Astrocyte (in vitro differentiated cells and primary cell): ENCODE data around the gene CNIH3. TPM values are rescaled to one million over a fixed set of nuclear protein-coding genes. Genes with fewer than 3 reads are reported as not detected.
"Not testable (repeated sequence)": the region's sequence is repeated elsewhere in the genome, so short reads cannot be mapped to it uniquely, and the experiment has no call there.

Experiments
- DNase-seq: peaks from one replicate; pipeline ENCODE4 v3.0.0-alpha.2; 2010; ENCODE audit warnings: low read depth
- FAIRE-seq: peaks from 2 replicates; lab custom pipeline; 2011; peaks lifted over from hg19 to GRCh38; lab: Jason Lieb, UNC
- H2AFZ ChIP-seq: 2 replicates; pipeline ENCODE4 v1.6.0; 2012; ENCODE audit warnings: low read depth, low read length, inconsistent platforms
- H3K27ac ChIP-seq: 2 replicates; pipeline ENCODE4 v1.5.1; 2011; ENCODE audit warnings: low read depth, low read length, inconsistent platforms
- H3K27me3 ChIP-seq: 2 replicates; pipeline ENCODE4 v1.6.0; 2011; ENCODE audit warnings: low read length, inconsistent platforms; ENCODE audit not compliant: insufficient read depth
- H3K36me3 ChIP-seq: 2 replicates; pipeline ENCODE4 v1.5.1; 2011; ENCODE audit warnings: low read length, inconsistent platforms; ENCODE audit not compliant: insufficient read depth
- H3K4me1 ChIP-seq: 2 replicates; pipeline ENCODE4 v1.5.1; 2011; ENCODE audit warnings: low read length, inconsistent platforms; ENCODE audit not compliant: insufficient read depth
- H3K4me2 ChIP-seq: 2 replicates; pipeline ENCODE4 v1.6.0; 2012; ENCODE audit warnings: low read length, inconsistent platforms
- H3K4me3 ChIP-seq: 2 replicates; pipeline ENCODE4 v1.5.1; 2011; ENCODE audit warnings: low read depth, mild to moderate bottlenecking, low read length, inconsistent platforms; ENCODE audit not compliant: insufficient read depth
- H3K79me2 ChIP-seq: 2 replicates; pipeline ENCODE4 v1.6.0; 2012; ENCODE audit warnings: mild to moderate bottlenecking, low read length, inconsistent platforms; ENCODE audit not compliant: insufficient read depth
- H3K9ac ChIP-seq: 2 replicates; pipeline ENCODE4 v1.6.0; 2012; ENCODE audit warnings: mild to moderate bottlenecking, low read length, inconsistent platforms
- H3K9me3 ChIP-seq: 2 replicates; pipeline ENCODE4 v1.5.1; 2012; ENCODE audit warnings: low read depth, mild to moderate bottlenecking, low read length, inconsistent platforms; ENCODE audit not compliant: insufficient read depth
- H4K20me1 ChIP-seq: 2 replicates; pipeline ENCODE4 v1.6.0; 2012; ENCODE audit warnings: low read length, inconsistent platforms; ENCODE audit not compliant: insufficient read depth
- H3K27ac Mint-ChIP-seq: one replicate; pipeline ENCODE4 v1.8.0; 2021; ENCODE audit warnings: mild to moderate bottlenecking, mixed read lengths; ENCODE audit not compliant: unreplicated experiment
- H3K27me3 Mint-ChIP-seq: one replicate; pipeline ENCODE4 v1.8.0; 2021; ENCODE audit warnings: low read depth, mixed read lengths; ENCODE audit not compliant: unreplicated experiment
- H3K36me3 Mint-ChIP-seq: one replicate; pipeline ENCODE4 v1.8.0; 2021; ENCODE audit warnings: low read depth, mixed read lengths; ENCODE audit not compliant: unreplicated experiment
- H3K4me1 Mint-ChIP-seq: one replicate; pipeline ENCODE4 v1.8.0; 2021; ENCODE audit warnings: low read depth, mixed read lengths; ENCODE audit not compliant: unreplicated experiment
- H3K4me3 Mint-ChIP-seq: one replicate; pipeline ENCODE4 v1.8.0; 2021; ENCODE audit warnings: mild to moderate bottlenecking, moderate library complexity, mixed read lengths; ENCODE audit not compliant: unreplicated experiment
- H3K9me3 Mint-ChIP-seq: one replicate; pipeline ENCODE4 v1.8.0; 2021; ENCODE audit warnings: mild to moderate bottlenecking, mixed read lengths; ENCODE audit not compliant: unreplicated experiment
- CTCF ChIP-seq: IDR thresholded peaks from 2 replicates; pipeline ENCODE4 v1.5.1; 2011; ENCODE audit warnings: low read depth, mild to moderate bottlenecking, inconsistent platforms, low read length, moderate library complexity; ENCODE audit not compliant: insufficient read depth
- EZH2 ChIP-seq: IDR thresholded peaks from 2 replicates; pipeline ENCODE4 v1.6.1; 2012; ENCODE audit warnings: mild to moderate bottlenecking, low read length, inconsistent platforms; ENCODE audit not compliant: insufficient read depth
- total RNA-seq: library from RNA; stranded (reverse); gene quantifications from 2 replicates; pipeline ENCODE4 v1.2.1, GENCODE V29; 2021

The CNIH3 gene
- total RNA-seq, 1 donor from 2014 or later, result 7.7 TPM

- peaks cover 3% of the 10 kb centered on the region for H3K36me3 Mint-ChIP-seq
- Histone ChIP-seq H3K9ac (no peak overlapping the region), H2AFZ (no peak overlapping the region), H3K79me2 (peaks cover 23% of the 10 kb centered on the region), H3K4me2 (no peak overlapping the region), H3K27ac (no peak overlapping the region), H3K9me3 (no peaks in the 10 kb centered on the region), H3K27me3 (no peaks in the 10 kb centered on the region), H3K4me1 (no peaks in the 10 kb centered on the region), H3K36me3 (peaks cover 11% of the 10 kb centered on the region), H3K4me3 (no peak overlapping the region), H4K20me1 (peaks cover 81% of the 10 kb centered on the region)
- H3K4me3 Mint-ChIP-seq, result no peak overlapping the region
- H3K27me3 Mint-ChIP-seq, result peaks cover 3% of the 10 kb centered on the region
- H3K27ac Mint-ChIP-seq, result no peak overlapping the region
- FAIRE-seq, result no peak
- no peak for DNase-seq
- TF ChIP-seq CTCF, result no peak
- H3K9me3 Mint-ChIP-seq, result peaks cover 6% of the 10 kb centered on the region
- no peaks in the 10 kb centered on the region for H3K4me1 Mint-ChIP-seq
Measured at GRCh38 chr1:224683936-224684335, 67.8 kb downstream of the CNIH3 start.

DNA sequence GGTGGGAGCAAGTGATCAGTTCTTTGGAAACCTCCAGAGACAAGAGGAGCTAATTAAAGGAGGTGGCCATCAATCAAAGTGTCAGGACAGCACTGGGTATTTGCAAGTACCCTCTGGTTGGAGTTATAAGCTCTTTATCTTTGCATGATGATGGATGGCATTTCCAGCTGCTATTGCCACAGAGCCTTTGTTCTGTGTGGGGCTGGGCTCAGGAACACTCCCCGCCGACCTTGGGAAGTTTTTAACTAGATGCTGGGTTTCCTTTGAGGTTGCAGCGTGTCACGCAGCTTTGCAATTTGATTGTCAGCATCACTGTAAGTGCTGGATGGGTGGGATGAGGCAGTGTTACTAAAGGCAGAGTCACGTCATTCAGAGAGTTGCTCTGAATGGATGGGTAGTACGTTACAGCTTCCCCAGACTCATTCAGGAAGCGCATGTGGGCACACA lies 68.9 kb downstream of the CNIH3 start:
- H3K36me3 ChIP-seq, result peaks cover 11% of the 10 kb centered on the region
- Mint-ChIP-seq H3K36me3 (peaks cover 7% of the 10 kb centered on the region), H3K27ac (no peak overlapping the region), H3K9me3 (peaks cover 6% of the 10 kb centered on the region), H3K4me1 (peaks cover 2% of the 10 kb centered on the region), H3K4me3 (no peak overlapping the region), H3K27me3 (peaks cover 3% of the 10 kb centered on the region)
- DNase-seq (peak; percentile 12), FAIRE-seq (no peak)
- no peak overlapping the region for H3K9ac ChIP-seq
- H3K79me2 ChIP-seq, result peaks cover 23% of the 10 kb centered on the region
- H3K4me2 ChIP-seq, result no peak overlapping the region
- no peaks in the 10 kb centered on the region for H3K9me3 ChIP-seq
- no peak overlapping the region for H2AFZ ChIP-seq
- no peaks in the 10 kb centered on the region for H3K27me3 ChIP-seq
- H3K27ac ChIP-seq, result no peak overlapping the region
- no peak overlapping the region for H3K4me3 ChIP-seq
- no peaks in the 10 kb centered on the region for H3K4me1 ChIP-seq
- TF ChIP-seq EZH2 (no peak), CTCF (no peak)
- peaks cover 77% of the 10 kb centered on the region for H4K20me1 ChIP-seq

- not testable (repeated sequence) for H3K36me3 Mint-ChIP-seq, H3K27ac ChIP-seq, H3K4me1 Mint-ChIP-seq
Measured at GRCh38 chr1:224686140-224686539, 70.0 kb downstream of the CNIH3 start.

More at GRCh38 chr1:224686140-224686539, 70.0 kb downstream of the CNIH3 start:
- not testable (repeated sequence) for FAIRE-seq, H3K4me2 ChIP-seq, H3K27me3 Mint-ChIP-seq, H3K27me3 ChIP-seq, H3K9ac ChIP-seq, H3K4me3 Mint-ChIP-seq, H2AFZ ChIP-seq, H3K4me1 ChIP-seq, H3K9me3 Mint-ChIP-seq, H3K36me3 ChIP-seq, H3K4me3 ChIP-seq, H3K9me3 ChIP-seq, H3K27ac Mint-ChIP-seq, DNase-seq
- peaks cover 75% of the 10 kb centered on the region for H4K20me1 ChIP-seq
- peaks cover 18% of the 10 kb centered on the region for H3K79me2 ChIP-seq
